NCI-H2196 (cell line): ENCODE data around the gene HMGN1.

ENCODE experiments used
- DNase-seq: peaks from one replicate; lab custom pipeline; 2025; ENCODE audit not compliant: unreplicated experiment; lab: John Stamatoyannopoulos, UW

HMGN1 gene

DNA sequence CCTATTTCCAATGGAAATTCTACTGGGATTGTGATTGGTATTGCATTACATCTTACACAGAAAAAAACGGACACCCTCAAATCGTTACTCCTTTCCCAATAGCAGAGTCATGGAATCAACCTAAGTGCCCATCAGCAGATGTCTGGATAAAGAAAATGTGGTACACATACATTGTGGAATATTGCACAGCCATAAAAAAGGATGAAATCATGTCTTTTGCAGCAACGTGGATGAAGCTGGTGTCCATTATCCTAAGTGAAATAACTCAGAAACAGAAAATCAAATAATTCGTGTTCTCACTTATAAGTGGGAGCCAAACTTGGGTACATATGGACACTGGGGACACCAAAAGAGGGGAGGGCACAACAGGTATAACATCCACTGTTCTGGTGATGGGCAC, 14.3 kb downstream of the HMGN1 start:
- DNase-seq: no peak

- DNase-seq: no peak
Observed at GRCh38 chr21:39332175-39332574, 16.7 kb downstream of the HMGN1 start.

DNA sequence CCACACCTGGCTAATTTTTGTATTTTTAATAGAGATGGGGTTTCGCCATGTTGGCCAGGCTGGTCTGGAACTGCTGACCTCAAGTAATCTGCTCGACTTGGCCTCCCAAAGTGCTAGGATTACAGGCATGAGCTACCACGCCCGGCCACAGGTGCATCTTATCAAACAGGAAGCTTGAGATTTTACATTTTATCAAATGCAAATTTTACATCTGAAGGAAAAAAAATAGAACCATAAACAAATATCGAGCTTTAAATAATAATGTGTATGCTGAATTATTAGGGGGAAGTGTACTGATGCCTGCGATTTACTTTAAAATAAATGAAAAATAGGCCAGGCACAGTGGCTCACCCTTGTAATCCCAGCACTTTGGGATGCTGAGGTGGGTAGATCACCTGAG, 18.9 kb downstream of the HMGN1 start:
- no peak for DNase-seq

- DNase-seq: no peak
Observed at GRCh38 chr21:39327727-39328126, 21.2 kb downstream of the HMGN1 start.

DNA sequence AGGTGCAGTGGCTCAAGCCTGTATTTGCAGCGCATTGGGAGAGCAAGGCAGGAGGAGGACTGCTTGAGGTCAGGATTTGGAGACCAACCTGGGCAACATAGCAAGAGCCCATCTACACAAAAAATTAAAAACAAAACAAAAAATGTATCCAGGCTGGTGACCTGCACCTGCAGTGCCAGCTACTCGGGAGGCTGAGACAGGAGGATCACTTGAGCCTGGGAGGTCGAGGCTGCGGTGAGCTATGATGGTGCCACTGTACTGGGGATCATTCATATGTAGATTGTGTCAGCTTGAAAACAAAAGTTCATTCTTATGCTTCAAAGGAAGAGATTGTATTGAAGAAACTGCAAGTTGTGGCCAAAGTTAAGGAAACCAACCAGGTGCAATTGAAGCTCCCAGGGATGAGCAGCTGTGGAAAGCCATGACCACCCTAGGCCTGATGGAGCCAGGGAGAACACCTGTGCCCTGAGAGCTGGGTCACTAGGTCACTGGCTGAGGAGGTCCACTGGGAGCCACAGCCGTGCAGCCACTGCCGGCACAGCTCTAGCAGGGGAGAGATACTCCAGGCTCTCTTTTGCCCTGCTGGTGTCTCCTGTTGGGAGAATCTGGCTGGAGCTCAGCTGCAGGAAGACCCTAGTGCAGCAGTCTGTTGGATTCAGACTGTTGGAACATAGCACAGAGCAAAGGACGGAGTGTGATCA, 22.1 kb downstream of the HMGN1 start:
- no peak for DNase-seq

- no peak for DNase-seq
Observed at GRCh38 chr21:39325458-39325857, 23.4 kb downstream of the HMGN1 start.

GRCh38 chr21:39321424-39321823, 27.5 kb downstream of the HMGN1 start:
- no peak for DNase-seq

DNA sequence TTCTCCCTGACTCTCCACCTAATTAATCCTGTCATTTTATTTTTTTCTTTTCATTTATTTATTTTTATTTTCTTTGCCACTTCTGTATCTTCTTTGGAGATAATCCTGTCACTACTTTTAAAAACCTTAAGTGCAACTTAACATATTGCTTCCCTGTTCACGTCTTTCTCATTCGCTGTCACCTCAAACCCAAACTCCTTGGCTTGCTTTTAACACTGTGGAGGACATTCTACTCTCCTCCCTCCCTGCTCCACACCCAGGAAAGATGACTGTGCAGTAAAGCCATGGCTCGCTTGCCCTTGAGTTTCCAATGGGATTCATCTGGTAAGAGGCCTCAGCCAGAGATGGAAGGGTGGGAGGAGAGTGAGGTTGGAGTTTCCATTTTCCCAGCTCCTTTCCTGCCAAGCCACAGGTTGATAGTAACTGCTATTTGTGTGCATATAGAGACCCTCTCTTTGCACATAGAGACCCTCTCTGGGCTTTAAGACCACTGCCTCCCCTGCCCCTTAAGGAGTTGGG, 29.0 kb downstream of the HMGN1 start:
- no peak for DNase-seq

- DNase-seq: no peak
Observed at GRCh38 chr21:39319251-39319756, 29.6 kb downstream of the HMGN1 start.

- no peak for DNase-seq
Observed at GRCh38 chr21:39318091-39318959, 30.6 kb downstream of the HMGN1 start.

- no peak for DNase-seq
Observed at GRCh38 chr21:39317134-39318090, 31.5 kb downstream of the HMGN1 start.

DNA sequence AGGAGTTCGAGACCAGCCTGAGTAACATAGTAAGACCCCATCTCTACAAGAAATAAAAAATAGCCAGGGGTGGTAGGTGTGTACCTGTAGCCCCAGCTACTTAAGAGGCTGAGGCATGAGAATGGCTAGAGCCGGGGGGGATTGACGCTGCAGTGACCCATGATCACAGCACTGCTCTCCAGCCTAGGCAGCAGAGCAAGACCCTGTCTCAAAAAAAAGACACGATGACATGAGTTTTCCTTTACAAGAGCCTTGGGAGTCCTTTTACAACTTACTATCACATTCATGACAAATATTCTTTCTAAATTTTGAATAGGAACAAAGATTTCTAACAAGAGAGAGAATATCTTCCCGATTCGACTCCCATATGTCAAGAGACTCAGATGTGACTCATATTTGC, 32.2 kb downstream of the HMGN1 start:
- no peak for DNase-seq

DNA sequence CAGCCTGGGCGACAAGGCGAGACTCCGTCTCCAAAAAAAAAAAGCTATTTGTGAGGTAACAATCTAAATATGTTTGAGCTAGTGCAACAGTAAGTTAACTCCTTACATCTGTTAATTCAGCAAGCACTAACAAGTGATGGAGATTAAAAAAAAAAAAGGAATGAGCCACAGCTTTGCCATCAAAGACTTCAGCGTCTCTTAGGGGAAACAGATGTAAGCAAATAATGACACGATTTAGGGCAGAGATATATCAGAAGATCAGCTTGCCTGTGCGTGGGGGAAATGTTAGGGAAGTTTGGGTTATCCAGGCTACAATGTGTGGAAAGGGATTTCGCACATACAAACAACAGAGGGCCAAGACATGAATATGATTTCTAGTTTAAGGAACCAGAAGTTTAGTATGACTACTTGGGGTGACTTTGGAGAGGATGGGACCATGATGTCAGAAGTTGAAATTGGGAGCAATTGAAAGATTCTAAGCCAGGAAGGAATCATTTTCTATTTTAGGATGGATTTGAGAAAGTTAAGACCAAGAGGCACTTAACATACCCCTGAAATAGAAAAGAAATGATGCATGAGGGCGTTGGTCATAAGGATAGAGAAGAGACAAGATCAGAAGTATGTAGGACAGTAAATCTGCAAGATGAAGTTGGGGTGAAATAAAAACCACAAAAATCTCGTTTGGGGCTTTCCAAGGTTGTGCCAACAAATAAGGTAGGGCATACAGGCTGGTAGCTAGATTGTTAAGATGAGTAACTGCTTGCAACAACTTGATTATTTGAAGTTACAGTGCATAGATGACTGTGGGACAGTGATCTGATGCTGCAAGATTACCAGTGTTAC, 33.1 kb downstream of the HMGN1 start:
- DNase-seq: no peak

DNA sequence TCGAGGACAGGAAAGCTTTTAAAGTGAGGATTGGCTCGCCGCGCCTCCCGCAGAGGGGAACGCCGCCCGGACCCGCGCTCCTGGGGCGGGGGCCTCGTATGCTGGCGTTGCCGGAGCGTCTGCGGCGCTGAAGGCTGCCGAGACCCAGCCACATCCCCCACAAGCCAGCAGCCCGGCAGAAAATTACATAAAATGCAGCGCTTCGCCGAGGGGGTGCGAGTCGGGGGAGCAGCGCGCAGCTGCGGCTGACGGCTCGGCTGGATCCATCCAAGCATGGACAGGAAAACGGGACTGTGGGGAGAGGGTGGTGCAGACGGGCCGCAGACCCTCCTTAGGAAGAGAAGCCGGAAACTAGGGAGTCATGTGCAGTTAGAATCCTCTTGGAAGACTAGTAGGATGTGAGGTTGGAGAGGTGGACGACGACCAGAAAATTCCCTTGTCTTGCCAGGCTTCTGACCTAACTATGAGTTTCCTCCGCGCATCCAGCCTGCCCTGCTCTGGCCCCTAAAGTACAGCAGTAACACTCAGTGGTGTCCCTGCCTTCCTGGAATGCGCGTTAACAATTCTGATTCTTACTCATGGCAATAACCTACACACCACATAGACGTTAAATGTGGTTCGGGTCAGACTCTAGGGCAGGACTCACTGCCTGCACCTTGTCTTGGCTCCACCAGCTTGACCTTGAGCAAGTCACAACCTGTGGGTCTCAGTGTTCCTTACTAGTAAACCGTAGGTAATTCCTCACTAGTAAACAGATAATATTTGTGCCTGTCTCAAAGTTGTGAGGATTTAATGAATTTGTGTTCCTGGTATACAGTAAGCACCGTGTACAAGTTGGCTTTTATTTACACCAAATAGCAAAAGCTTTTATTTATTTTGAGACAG, 34.5 kb downstream of the HMGN1 start:
- no peak for DNase-seq

DNA sequence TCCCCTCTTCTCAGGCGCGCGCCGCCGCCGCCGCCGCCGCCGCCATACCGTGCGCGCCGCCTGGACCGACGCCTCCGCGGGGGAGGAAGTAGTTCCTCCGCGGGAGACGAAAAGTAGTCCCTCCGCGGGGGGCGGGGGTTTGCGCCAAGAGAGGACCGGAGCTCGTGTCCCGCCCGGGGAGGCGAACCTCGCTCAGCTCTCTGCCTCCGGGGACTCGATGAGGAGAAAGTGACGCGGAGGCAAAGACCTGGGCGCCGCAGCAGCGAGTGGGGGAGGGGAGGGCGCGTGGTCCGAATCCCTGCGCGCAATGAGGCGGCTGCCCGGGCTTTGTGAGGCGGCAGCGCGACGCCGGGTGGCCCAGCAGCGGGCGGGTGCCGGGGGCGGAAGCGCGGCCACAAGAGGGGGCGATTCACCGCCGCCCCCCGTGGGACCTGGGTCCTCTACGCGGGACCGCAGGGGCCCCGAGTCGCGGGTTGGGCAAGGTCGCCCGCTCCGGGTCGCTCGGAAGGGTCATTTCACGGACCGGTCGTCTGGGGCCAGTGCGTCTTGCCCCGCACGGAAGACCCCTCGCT, 35.2 kb downstream of the HMGN1 start, which contains the start of gene BRWD1:
BRWD1 (minus strand) TSS at position 62 of the 572 bp plus-strand sequence. CDS start 141 bp downstream, outside the sequence.
- peak; percentile 92 for DNase-seq

DNA sequence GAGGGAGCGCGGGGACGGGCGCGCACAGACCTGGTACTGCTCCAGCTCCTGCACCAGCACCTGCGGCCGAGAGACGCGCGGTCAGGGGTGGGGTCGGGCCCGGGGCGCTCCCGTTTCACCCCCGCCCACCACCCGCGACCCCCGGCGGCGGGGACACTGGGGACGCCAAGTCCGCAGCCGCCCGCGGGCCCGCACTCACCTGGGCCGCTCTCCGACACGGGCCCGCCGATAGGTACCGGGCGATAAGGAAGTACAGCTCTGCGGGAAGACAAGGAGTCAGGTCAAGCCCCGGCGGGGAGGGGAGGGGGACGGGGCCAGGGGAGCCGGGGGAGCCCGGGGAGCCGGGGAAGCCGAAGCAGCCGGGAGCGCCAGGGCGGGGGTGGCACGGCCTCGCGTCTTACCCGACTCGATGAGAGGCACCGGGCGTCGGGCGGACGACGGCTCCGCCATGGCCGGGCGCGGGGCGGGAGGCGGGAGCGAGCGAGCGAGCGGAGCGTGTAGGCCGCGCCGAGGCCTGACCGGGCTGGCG, 35.8 kb downstream of the HMGN1 start:
- peak; percentile 53 for DNase-seq

DNA sequence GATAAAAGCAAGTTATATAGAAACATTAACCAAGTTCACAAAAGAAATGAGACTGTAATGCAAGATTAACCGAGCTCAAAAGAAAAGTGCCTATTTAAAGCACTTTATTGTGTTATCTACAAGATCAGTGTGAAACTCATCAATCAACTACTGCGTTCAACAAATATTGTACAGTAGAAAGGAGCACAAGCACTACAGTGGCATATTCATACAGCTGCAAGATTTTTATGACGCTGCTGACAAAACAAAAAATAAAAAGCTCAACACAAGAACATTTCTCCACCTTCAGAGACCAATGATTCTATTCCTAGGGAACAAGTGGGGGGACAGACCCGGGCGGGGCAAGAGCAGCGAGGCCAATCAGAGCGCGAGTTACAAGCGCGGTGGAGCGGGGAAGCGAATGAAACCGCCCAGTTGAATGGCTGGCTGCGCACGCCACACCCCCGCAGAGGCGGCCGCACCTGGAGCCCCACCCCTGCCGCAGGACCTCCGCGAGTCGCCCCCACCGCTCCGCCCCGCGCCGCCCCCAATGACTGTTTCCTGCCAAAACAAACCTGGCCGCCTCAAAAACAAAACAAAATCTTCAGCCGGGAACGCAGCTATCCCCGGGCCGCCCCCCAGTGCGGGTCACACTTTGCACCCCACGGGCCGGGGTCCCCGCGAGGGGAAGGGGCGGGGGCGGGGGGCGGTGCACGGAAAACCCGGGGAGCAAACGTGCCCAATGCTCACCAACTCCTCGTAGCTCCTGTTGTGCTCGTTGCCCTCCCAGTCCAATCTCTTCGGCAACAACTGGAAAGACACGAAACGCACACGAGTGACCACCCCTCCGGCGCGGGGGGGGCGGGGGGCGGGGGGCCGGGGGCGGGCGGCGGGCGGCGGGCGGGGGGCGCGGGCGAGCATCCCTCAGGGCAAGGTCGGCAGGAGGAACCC, 36.5 kb downstream of the HMGN1 start:
- peak; percentile 95 for DNase-seq
